Measurements from ENCODE around the gene KHK.

KHK gene

DNA sequence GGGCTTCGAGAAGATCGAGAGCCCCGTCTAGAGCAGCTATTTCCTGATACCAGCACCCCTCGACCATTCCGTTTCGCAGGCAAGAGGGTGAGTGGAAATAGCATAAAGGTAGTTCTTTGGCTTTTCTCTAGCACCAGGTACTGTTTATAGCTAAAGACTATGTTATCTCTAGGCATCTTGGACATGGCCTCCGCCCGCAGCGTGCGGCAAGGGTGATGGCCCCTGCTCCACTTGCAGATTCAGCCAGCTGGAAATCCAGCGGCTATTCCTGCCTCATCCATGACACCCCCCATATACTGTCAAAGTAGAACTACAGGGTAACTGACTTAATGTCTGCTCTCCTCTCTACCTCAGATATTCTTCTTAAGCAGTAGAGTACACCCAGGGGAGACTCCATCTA, 31.9 kb upstream of the KHK start:
- no peak for TF ChIP-seq CTCF (IDR thresholded peaks at IDR 0.05; ENCODE audit: low read depth, low read length, missing control alignments)
- in situ Hi-C loops (cut with HindIII; ENCODE audit: low pct_ligation_motif_present, low sequenced_read_pairs), result no loop called here

GRCh38 chr2:27057184-27057583, 29.4 kb upstream of the KHK start:
- Histone ChIP-seq H3K27ac (no peak overlapping the region), H3K27me3 (replicated peaks) (no peaks in the 10 kb centered on the region), H3K4me3 (ENCODE audit: low read depth, low read length) (no peak overlapping the region), H3K36me3 (replicated peaks) (peaks cover 25% of the 10 kb centered on the region)
- TF ChIP-seq CTCF (IDR thresholded peaks at IDR 0.05; ENCODE audit: low read depth, low read length, missing control alignments), result no peak
- in situ Hi-C loops (cut with HindIII; ENCODE audit: low pct_ligation_motif_present, low sequenced_read_pairs), result no loop called here
- DNase-seq, result no peak

More for the DNA sequence above, 31.9 kb upstream of the KHK start:
- H3K27me3 ChIP-seq (replicated peaks), result no peaks in the 10 kb centered on the region
- peaks cover 25% of the 10 kb centered on the region for H3K36me3 ChIP-seq (replicated peaks)
- no peak overlapping the region for H3K27ac ChIP-seq
- H3K4me3 ChIP-seq (ENCODE audit: low read depth, low read length), result no peak overlapping the region
- DNase-seq, result no peak

DNA sequence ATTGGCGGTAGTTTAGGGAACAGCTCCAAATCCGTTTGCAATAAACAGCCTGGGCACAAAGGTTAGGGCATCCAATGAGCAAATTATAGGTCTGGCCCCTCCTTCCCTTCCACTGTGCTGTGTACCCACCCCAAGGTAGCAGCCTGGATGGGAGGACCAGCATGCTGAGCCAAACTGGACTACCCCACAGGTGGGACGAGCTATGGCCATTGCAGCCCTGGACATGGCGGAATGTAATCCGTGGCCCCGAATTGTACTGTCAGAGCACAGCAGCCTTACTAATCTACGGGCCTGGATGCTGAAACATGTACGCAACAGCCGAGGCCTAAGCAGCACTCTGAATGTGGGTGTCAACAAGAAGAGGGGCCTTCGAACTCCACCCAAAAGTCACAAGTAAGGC, 28.4 kb upstream of the KHK start:
- no peak for DNase-seq
- H3K27ac ChIP-seq, result no peak overlapping the region
- TF ChIP-seq CTCF (IDR thresholded peaks at IDR 0.05; ENCODE audit: low read depth, low read length, missing control alignments), result no peak
- in situ Hi-C loops (cut with HindIII; ENCODE audit: low pct_ligation_motif_present, low sequenced_read_pairs), result no loop called here
- no peak overlapping the region for H3K4me3 ChIP-seq (ENCODE audit: low read depth, low read length)
- H3K36me3 ChIP-seq (replicated peaks), result peaks cover 25% of the 10 kb centered on the region
- no peaks in the 10 kb centered on the region for H3K27me3 ChIP-seq (replicated peaks)

GRCh38 chr2:27059141-27059820, 27.3 kb upstream of the KHK start:
- no peak for DNase-seq
- in situ Hi-C loops (cut with HindIII; ENCODE audit: low pct_ligation_motif_present, low sequenced_read_pairs), result no loop called here
- TF ChIP-seq CTCF (IDR thresholded peaks at IDR 0.05; ENCODE audit: low read depth, low read length, missing control alignments), result no peak

DNA sequence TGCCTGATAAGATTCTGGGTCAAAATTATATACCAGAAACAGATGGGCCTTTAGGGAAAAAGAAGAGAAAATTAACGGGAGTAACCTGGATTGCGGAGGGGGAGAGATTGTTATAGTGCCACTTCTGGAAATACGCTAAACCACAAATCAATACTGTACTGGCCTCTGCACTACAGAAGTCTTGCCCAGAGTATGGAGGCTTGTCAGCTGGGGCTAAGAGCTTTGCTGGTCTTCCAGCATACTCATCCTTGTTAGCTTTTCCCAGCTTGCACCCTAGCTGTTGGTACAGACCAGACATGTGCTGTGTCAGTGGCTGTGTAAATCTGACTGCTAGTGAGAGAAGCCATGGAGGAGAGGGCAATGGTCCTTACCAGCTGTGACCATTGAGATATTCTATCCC, 26.2 kb upstream of the KHK start:
- TF ChIP-seq CTCF (IDR thresholded peaks at IDR 0.05; ENCODE audit: low read depth, low read length, missing control alignments), result no peak
- Histone ChIP-seq H3K27me3 (replicated peaks) (no peaks in the 10 kb centered on the region), H3K4me3 (ENCODE audit: low read depth, low read length) (no peak overlapping the region), H3K36me3 (replicated peaks) (peaks cover 30% of the 10 kb centered on the region), H3K27ac (no peak overlapping the region)
- in situ Hi-C loops (cut with HindIII; ENCODE audit: low pct_ligation_motif_present, low sequenced_read_pairs), result no loop called here
- no peak for DNase-seq

More at GRCh38 chr2:27059141-27059820, 27.3 kb upstream of the KHK start:
- H3K36me3 ChIP-seq (replicated peaks), result peaks cover 25% of the 10 kb centered on the region
- no peak overlapping the region for H3K4me3 ChIP-seq (ENCODE audit: low read depth, low read length)
- no peak overlapping the region for H3K27ac ChIP-seq
- H3K27me3 ChIP-seq (replicated peaks), result no peaks in the 10 kb centered on the region

- no peak overlapping the region for H3K4me3 ChIP-seq (ENCODE audit: low read depth, low read length)
- no peak for DNase-seq
- no peak overlapping the region for H3K27ac ChIP-seq
- no peaks in the 10 kb centered on the region for H3K27me3 ChIP-seq (replicated peaks)
- H3K36me3 ChIP-seq (replicated peaks), result peaks cover 45% of the 10 kb centered on the region
- no peak for TF ChIP-seq CTCF (IDR thresholded peaks at IDR 0.05; ENCODE audit: low read depth, low read length, missing control alignments)
- in situ Hi-C loops (cut with HindIII; ENCODE audit: low pct_ligation_motif_present, low sequenced_read_pairs), result no loop called here
Measured at GRCh38 chr2:27065128-27065527, 21.4 kb upstream of the KHK start.

Measured in brain microvascular endothelial cell (primary cell).